Spleen (tissue), 11 donors: ENCODE data around the gene UBE3B. TPM values are rescaled to one million over a fixed set of nuclear protein-coding genes. Genes with fewer than 3 reads are reported as not detected.

Experiments
- DNase-seq: peaks from one replicate; pipeline ENCODE4 v3.0.0-alpha.2; 2020
- H3K27ac ChIP-seq, 8 donors: fragments of 200-600 bp; sonication (generic) in 7 of 8; 1 replicate in 4 of 8; 2 replicates in 4 of 8; pipeline versions ENCODE4 v1.5.0 to v1.8.0; 2016 to 2021; ENCODE audit warnings: inconsistent platforms in 4 of 8, mild to moderate bottlenecking in 4 of 8, moderate library complexity in 1 of 8
- H3K27me3 ChIP-seq, 7 donors: fragments of 200-600 bp; sonication (generic) in 6 of 7; replicated peaks in 1 of 7; 1 replicate in 4 of 7; 2 replicates in 3 of 7; pipeline versions ENCODE4 v1.5.0 to v1.8.0; 2016 to 2021; ENCODE audit warnings: inconsistent platforms in 3 of 7, mild to moderate bottlenecking in 1 of 7
- H3K36me3 ChIP-seq, 6 donors: fragments of 200-600 bp; sonication (generic) in 5 of 6; 1 replicate in 4 of 6; 2 replicates in 2 of 6; pipeline versions ENCODE4 v1.5.0 to v1.8.0; 2016 to 2021; ENCODE audit warnings: inconsistent platforms in 2 of 6
- H3K4me1 ChIP-seq, 6 donors: fragments of 200-600 bp; sonication (generic) in 5 of 6; 1 replicate in 3 of 6; 2 replicates in 3 of 6; pipeline versions ENCODE4 v1.5.0 to v1.8.0; 2016 to 2021; ENCODE audit warnings: inconsistent platforms in 3 of 6
- H3K4me3 ChIP-seq, 8 donors: fragments of 200-600 bp; sonication (generic) in 7 of 8; 1 replicate in 4 of 8; 2 replicates in 4 of 8; pipeline versions ENCODE4 v1.5.0 to v1.8.0; 2016 to 2021; ENCODE audit warnings: inconsistent platforms in 4 of 8, mild to moderate bottlenecking in 4 of 8, moderate library complexity in 2 of 8
- H3K9me3 ChIP-seq, 8 donors: fragments of 200-600 bp; sonication (generic) in 7 of 8; 1 replicate in 4 of 8; 2 replicates in 4 of 8; pipeline versions ENCODE4 v1.5.0 to v1.8.0; 2016 to 2021; ENCODE audit warnings: inconsistent platforms in 4 of 8
- POLR2A ChIP-seq, 3 donors: fragments of 450-650 bp; IDR thresholded peaks; one replicate each; pipeline ENCODE4 v1.5.1; 2017; ENCODE audit warnings: antibody characterized with exemption in 3 of 3, mild to moderate bottlenecking in 1 of 3
- POLR2AphosphoS5 ChIP-seq, 3 donors: sonication (generic); formaldehyde crosslinking; IDR thresholded peaks; one replicate each; pipeline ENCODE4 v1.5.1; 2017; ENCODE audit warnings: antibody characterized with exemption in 3 of 3
- whole genome bisulfite sequencing, 5 donors: extraction: QIAGEN DNeasy Blood & Tissue Kit in 3 of 5; methylation state at CpG; one replicate each; pipeline versions ENCODE4 v1.1.5 to v1.1.7; 2013 to 2018; 5-methylcytosine and 5-hydroxymethylcytosine counted together
- intact Hi-C: fragments of 100-400 bp; cut with DNase I; formaldehyde crosslinking; loops from one replicate; pipeline ENCODE4 v1.15.0; 2023; ENCODE audit warnings: low total_unique reads
- polyA plus RNA-seq, 3 donors: library from polyadenylated mRNA; stranded (reverse); fragments of 200-250 nt; gene quantifications; one replicate each; pipeline ENCODE4 v1.2.1, GENCODE V29; 2013
- total RNA-seq, 7 donors: library from RNA; depleted of rRNA in 3 of 7; stranded (reverse); fragments of >200 nt in 3 of 7; fragmentation: NEBNext Ultra II Directional in 4 of 7; extraction: Animal tissue kit (Norgen Biotek cat#: 25700) in 4 of 7; gene quantifications; one replicate each; pipeline versions ENCODE4 v1.1.0 to v1.2.1, GENCODE V29; 2016 to 2021
- TF ChIP-seq, protein P1 (sequence below), 11 experiments: fragments of 200-600 bp in 7 of 11; fragments of 450-650 bp in 4 of 11; sonication (generic) in 4 of 11; IDR thresholded peaks in 8 of 11; conservative IDR thresholded peaks in 3 of 11; 1 replicate in 7 of 11; 2 replicates in 4 of 11; pipeline versions ENCODE4 v1.4.0 to v1.8.0; 2016 to 2021; ENCODE audit warnings: antibody characterized with exemption in 11 of 11, inconsistent platforms in 4 of 11, mild to moderate bottlenecking in 1 of 11
- donor health status: healthy with polysubstance abuse.
- donor health status: DM: no; HTN: no; CAD: no; lungs with moderate emphysema.
- donor health status: DM: no; HTN: no; CAD: no.
- donor health status: Bipolar disorder and iron deficiency.
- donor health status: healthy.
- donor health status: DM: no; HTN: no; CAD: no.
- donor health status: DM: yes; HTN: yes; CAD: no.

Gene UBE3B
- total and polyA plus RNA-seq, 10 donors, result 5.7 to 63.1 (median 42.3) TPM

DNA sequence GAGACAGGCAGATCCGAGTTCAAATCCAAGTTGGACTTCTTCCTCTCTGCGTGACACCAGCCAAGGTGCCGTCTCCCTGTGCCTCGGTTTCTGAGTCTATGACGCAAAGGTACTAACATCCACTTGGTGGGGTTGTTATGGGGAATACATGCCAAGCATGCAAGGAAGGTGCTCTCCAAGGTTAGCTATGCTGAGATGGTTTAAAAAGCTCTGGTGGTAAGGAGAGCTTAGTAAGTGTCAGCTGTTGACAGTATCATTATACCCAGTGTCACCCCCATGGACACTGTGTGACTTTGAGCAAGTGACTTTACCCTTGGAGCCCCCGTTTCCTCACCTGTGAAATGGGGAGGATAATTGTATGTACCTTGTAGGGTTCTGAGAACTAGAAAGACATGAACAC is 73.7 kb downstream of the UBE3B start:
- peaks cover 0 to 5% (median 0%) of the 10 kb centered on the region in 6 donors for H3K4me1 ChIP-seq
- H3K27ac ChIP-seq, result no peak overlapping the region
- H3K36me3 ChIP-seq, result no peaks in the 10 kb centered on the region
- intact Hi-C loops, result no loop called here
- H3K27me3 ChIP-seq, result peaks cover 0 to 39% (median 5%) of the 10 kb centered on the region in 7 donors
- 84 to 89% (median 86%) methylated on average over 4 to 6 of the region's 6 CpGs for WGBS, 5 donors
- DNase-seq, result no peak
- no peak for TF ChIP-seq POLR2A (IDR thresholded peaks at IDR 0.05)
- TF ChIP-seq, protein P1, sequence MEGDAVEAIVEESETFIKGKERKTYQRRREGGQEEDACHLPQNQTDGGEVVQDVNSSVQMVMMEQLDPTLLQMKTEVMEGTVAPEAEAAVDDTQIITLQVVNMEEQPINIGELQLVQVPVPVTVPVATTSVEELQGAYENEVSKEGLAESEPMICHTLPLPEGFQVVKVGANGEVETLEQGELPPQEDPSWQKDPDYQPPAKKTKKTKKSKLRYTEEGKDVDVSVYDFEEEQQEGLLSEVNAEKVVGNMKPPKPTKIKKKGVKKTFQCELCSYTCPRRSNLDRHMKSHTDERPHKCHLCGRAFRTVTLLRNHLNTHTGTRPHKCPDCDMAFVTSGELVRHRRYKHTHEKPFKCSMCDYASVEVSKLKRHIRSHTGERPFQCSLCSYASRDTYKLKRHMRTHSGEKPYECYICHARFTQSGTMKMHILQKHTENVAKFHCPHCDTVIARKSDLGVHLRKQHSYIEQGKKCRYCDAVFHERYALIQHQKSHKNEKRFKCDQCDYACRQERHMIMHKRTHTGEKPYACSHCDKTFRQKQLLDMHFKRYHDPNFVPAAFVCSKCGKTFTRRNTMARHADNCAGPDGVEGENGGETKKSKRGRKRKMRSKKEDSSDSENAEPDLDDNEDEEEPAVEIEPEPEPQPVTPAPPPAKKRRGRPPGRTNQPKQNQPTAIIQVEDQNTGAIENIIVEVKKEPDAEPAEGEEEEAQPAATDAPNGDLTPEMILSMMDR (IDR thresholded peaks at IDR 0.05 in 8 of 11, conservative IDR thresholded peaks at IDR 0.05 in 3 of 11), result no peak
- no peak for TF ChIP-seq POLR2AphosphoS5 (IDR thresholded peaks at IDR 0.05)
- H3K4me3 ChIP-seq, result no peak overlapping the region
- H3K9me3 ChIP-seq, result no peaks in the 10 kb centered on the region

DNA sequence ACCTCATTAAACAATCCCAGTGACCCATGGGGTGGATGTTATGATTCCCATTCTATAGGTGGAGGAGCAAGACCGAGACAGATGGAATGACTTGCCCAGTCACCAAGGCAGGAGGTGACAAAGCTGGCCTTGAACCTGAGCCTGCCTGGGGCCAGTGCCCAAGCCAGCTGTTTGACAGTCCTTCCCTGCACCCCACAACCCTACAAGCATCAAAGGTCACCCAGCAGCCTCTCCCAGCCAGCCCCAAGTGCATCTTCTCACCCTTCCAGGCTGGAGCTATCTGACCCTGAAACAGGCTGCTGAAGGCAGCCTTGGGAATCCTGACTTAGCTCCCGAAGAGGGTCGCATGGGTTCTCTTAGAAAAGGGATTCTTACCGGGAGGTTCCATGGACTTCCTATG is 75.5 kb downstream of the UBE3B start:
- intact Hi-C loops, result no loop called here
- WGBS, 5 donors, result 73 to 80% (median 77%) methylated on average over 4 of the region's 4 CpGs
- Histone ChIP-seq H3K4me3 (no peak overlapping the region), H3K9me3 (no peaks in the 10 kb centered on the region), H3K27me3 (peaks cover 0 to 28% (median 5%) of the 10 kb centered on the region in 7 donors), H3K27ac (no peak overlapping the region), H3K36me3 (peaks cover 0 to 11% (median 0%) of the 10 kb centered on the region in 6 donors), H3K4me1 (peaks cover 0 to 11% (median 0%) of the 10 kb centered on the region in 6 donors)
- no peak for DNase-seq
- TF ChIP-seq POLR2A (IDR thresholded peaks at IDR 0.05) (no peak), POLR2AphosphoS5 (IDR thresholded peaks at IDR 0.05) (no peak)
- TF ChIP-seq, protein P1 (IDR thresholded peaks at IDR 0.05 in 8 of 11, conservative IDR thresholded peaks at IDR 0.05 in 3 of 11), result no peak

DNA sequence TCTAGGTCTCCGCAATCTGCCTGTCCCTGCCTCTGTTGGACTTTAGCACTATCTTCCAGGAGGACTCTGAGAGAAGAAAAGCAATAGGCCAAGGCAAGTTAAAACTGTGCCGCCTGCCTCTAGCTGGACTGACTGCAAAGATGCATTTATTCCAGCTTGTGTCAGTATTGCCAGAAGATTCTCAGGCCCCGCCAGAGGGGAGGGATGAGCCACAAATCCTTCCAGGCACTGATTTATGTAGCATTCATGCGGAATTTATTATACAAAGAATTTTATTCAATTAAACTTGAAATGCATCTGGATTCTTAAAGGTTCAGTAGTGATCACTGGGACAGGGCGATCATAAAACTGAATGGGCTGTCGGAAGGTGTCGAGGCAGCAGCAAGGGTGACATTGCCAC is 76.0 kb downstream of the UBE3B start:
- 84 to 94% (median 91%) methylated on average over 7 of the region's 7 CpGs for WGBS, 5 donors
- intact Hi-C loops, result no loop called here

DNA sequence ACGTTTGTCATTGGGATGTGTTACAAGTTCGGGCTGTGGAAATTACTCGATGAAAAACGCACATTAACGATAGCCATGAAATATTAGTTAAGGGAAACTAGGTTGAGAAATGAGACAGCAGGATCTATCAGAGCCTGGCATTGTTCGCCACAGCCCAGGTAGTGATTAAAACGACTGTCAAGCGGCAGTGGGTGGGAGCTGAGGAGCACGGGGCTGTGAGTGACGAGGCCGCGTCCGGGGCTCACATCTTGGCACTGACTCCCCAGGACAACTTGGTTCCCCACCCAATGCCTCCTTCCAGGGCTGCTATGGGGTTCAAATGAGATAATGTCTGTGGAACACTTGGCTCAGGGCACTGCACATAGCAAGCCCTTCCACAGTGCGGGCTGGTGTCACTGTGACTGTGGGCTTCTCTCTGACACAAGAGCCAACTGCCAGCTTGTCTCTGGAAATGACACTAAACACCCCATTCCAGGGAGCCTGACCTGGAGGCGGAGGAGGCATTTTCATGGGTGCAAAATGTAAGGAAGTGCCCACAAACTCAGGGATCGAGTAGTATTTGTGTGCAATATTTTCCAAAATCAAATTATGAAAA is 76.6 kb downstream of the UBE3B start:
- no peak for DNase-seq
- WGBS, 5 donors, result 72 to 80% (median 76%) methylated on average over 16 of the region's 16 CpGs

More for the DNA sequence above, 76.0 kb downstream of the UBE3B start:
- H3K9me3 ChIP-seq, result no peaks in the 10 kb centered on the region
- peaks cover 0 to 12% (median under 1%) of the 10 kb centered on the region in 6 donors for H3K36me3 ChIP-seq
- no peak for DNase-seq
- H3K4me1 ChIP-seq, result peaks cover 0 to 11% (median 0%) of the 10 kb centered on the region in 6 donors
- no peak overlapping the region for H3K27ac ChIP-seq
- H3K27me3 ChIP-seq, result peaks cover 0 to 23% (median 5%) of the 10 kb centered on the region in 7 donors
- no peak for TF ChIP-seq POLR2A (IDR thresholded peaks at IDR 0.05)
- TF ChIP-seq POLR2AphosphoS5 (IDR thresholded peaks at IDR 0.05), result no peak
- TF ChIP-seq, protein P1 (IDR thresholded peaks at IDR 0.05 in 8 of 11, conservative IDR thresholded peaks at IDR 0.05 in 3 of 11), result no peak
- no peak overlapping the region for H3K4me3 ChIP-seq

More for the DNA sequence above, 76.6 kb downstream of the UBE3B start:
- Histone ChIP-seq H3K4me1 (peaks cover 0 to 11% (median 0%) of the 10 kb centered on the region in 6 donors), H3K27me3 (peaks cover 0 to 18% (median 5%) of the 10 kb centered on the region in 7 donors), H3K27ac (no peak overlapping the region), H3K4me3 (no peak overlapping the region), H3K9me3 (no peaks in the 10 kb centered on the region), H3K36me3 (peaks cover 0 to 12% (median 2%) of the 10 kb centered on the region in 6 donors)
- intact Hi-C loops, result no loop called here
- TF ChIP-seq POLR2AphosphoS5 (IDR thresholded peaks at IDR 0.05) (no peak), POLR2A (IDR thresholded peaks at IDR 0.05) (no peak)
- TF ChIP-seq, protein P1 (IDR thresholded peaks at IDR 0.05 in 8 of 11, conservative IDR thresholded peaks at IDR 0.05 in 3 of 11), result no peak
